Activated T-helper 9 cell treated with anti-CD3 and anti-CD28 coated beads, Interleukin-2, amount 50 U/mL, for 16 hours (primary cell): Measurements from ENCODE around the gene GBP7.

ENCODE experiments used
- DNase-seq: peaks from one replicate; pipeline ENCODE4 v3.0.0-alpha.2; 2020; ENCODE audit warnings: low read depth

GBP7 gene

DNA sequence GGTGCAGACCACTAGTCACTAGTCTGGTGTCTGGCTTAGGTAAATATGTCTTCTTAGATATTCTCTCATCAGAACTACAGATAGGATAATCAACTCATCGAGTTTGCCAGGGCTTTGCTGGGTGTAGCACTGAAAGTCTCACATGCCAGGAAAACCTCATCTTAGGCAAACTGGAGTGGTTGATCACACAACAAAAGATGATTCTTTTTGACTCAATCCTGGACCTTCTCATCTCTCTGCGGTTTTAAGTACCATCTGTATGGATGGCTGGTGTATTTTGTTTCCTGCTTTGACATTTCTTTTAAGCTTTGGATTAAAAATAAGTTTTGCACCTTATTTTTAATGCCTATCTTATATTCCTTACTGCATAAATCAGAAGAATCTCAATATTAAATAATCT lies 61.1 kb downstream of the GBP7 start:
- DNase-seq, result no peak

DNA sequence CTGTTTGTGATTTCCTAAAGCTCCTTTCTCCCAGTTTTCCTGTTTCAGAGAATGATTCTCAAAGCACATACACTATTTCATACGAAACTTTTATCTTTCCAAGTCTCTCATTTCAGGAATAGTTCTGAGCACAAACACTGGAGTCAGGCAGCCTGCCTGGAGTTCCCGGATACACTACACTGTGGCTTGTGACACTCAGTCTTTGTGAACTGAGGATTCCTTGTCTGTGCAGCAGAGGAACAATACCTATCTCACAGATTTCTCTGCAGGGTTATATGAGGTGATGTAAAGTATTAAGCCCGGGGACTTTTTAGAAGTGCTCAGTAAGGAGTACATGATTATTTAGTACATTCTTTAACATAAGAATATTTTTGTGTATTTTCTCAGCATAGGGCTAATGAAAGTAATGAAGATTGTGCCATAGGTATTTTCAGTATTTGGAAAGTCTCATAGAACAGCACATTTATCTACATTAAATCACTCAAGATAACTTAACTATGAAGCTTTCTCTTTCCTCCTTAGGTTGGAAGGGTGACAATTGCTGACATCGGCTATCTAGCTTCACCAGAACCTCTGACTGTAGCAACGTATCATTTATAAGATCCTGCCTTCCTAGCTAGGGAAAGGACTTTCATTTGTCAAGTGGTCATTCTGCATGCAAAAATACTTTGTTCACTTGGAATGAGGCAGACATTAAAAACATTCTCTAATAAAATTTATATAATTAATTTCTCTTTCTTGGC lies 62.8 kb downstream of the GBP7 start:
- no peak for DNase-seq

DNA sequence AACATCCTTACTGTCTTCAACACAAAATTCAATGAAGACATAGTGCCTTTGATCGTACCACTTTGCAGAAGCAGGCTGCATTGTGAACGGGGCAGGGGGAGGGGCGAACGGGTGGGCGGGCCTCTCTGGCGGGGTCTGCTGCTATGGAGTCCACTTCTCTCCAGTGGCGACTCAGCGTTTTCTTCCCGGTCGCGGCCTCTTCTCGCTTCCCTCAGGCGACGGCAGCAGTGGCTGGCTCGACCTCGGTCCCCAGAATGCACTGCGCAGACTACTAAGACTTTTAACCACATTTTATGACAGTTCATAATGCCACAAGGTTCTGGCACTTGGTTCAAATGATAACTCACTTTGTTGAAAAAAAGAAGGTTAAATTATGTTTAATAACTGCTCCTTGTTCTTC lies 71.1 kb downstream of the GBP7 start:
- DNase-seq, result no peak

DNA sequence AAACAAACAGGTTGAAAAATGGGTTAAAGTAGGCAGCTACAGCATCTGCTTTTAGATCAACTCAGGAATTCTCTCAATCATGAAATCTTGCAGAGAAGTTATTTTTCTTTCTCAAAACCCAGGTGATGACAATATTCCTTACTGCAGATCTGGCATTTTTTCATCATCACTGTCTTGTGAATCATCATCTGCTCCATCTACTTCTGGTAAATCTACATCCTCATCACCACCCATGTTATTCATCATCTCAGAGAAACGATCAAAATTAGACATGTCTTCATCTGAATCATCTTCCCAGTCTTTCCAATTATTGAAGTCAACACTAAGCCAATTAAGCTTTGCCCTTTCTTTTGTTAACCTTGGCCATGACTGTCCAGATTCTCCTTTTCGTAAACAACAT lies 71.7 kb downstream of the GBP7 start:
- DNase-seq, result no peak

DNA sequence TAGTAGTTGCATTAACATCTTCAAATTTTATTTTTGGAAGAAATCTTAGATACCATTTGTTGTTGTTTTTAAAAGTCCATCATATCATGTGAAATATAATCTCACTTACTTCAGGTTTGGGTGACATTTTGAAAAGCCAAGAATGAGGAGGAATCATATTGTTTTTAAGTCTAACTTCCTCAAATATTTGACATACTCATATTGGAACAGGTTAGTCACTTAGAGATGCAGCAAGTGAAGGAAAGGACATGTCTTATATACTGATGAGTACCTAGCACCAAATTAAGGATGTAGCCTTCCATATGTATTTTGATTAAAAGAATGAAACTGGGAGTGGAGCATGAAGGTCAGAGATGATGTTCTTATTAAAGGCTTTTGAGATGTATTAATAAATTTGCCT lies 73.8 kb downstream of the GBP7 start:
- DNase-seq, result no peak

DNA sequence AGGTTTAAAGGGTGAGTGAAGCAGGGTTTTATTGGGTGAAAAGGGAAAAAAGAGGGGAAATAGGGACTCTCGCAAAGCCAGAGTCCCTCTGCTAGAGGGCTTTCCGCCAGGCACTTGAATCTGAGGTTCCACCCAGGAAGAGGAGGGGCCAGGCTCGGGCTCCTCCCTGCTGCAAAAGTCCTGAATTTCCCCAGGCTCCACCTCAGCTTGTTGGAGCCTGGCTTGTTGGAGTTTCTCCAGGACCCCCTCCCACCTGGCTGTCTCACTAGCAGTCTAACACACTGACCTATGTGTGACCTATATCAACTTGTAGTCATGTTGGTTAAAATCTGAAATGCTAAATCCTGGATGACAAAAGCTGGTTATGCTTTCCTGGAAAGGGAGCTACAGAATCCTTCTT lies 75.4 kb downstream of the GBP7 start:
- no peak for DNase-seq

DNA sequence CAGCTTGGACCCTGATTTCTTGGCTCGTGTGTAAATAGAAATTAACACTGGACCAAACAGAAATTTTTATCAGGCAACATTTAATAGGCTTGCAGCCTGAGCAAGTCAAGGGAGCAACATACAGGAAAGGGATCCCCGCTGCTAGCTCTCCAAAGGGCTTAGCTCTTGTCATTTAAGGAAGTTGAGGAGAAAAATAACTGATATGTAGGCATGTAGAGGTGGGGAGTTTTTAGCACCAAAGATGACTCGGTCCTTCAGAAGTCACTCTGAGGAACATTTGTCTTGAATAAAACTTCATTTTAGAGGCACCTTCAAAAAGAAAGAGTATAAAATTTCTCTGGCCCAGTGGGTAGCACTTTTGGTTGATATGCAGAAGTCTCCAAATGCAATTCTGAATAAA lies 76.9 kb downstream of the GBP7 start:
- DNase-seq, result no peak

DNA sequence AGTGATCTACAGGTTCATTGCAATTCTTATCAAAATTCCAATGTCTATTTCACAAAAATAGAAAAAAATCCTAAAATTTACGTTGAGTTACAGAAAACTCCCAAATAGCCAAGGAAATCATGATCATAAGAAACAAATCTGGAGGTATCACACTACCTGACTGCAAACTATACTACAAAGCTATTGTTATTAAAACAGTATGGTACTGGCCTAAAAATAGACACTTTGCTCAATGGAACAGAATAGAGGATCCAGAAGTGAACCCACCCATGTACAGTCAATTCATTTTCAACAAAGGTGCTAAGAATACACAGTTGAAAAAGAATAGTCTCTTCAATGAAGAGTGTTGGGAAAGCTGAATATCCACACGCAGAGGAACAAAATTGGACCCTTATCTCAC lies 80.1 kb downstream of the GBP7 start:
- no peak for DNase-seq

DNA sequence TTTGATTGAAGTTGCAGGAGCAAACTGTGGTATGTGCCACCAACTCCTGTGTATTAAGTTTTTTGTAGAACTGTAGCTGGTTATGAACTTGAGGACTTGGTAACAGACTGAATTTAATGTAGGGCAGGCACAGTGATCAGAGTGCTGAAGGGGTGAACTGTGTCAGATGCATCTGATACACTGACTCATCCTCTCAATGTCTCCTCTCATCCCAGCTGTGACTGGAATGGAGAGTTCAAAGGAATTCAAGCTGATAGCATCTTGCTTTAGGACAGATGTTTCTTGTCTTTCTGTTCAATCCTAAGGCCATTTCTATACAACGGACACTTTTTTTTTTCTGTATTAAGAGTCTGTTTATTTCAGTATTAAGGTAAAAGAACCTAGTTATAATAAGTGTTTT lies 85.8 kb downstream of the GBP7 start:
- DNase-seq, result no peak

DNA sequence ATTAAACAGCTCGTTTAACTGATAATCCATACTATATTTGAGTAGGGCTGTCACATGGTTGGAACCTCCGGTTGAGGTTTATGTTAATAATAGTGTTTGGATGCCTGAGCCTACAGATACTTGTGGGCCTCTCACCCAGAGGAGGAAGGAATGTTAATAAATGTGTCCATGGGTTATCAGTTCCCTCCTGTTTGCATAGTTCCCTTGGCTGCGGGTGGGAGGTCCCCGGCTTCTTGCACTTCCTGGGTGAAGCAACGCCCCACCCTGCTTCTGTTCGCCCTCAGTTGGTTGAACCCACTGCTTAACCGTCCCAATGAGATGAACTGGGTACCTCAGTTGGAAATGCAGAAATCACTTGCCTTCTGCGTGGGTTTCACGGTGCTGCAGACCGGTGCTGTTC lies 87.2 kb downstream of the GBP7 start:
- DNase-seq, result no peak

DNA sequence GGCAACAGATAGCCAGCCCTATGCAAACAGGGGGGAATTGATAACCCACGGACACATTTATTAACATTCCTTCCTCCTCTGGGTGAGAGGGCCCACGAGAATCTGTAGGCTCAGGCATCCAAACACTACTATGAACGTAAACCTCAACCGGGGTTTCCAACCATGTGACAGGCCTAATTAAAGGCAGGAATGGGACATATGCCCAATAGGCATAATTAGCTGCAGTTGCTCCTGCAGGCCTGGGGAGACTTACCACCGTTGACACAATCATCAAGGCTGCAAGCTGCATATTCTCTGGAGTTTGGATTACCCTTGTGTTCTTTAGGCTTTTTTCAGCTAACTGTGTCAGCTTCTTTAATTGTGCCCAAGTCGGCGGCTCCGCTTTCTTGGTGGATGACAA lies 88.6 kb downstream of the GBP7 start:
- DNase-seq, result no peak

DNA sequence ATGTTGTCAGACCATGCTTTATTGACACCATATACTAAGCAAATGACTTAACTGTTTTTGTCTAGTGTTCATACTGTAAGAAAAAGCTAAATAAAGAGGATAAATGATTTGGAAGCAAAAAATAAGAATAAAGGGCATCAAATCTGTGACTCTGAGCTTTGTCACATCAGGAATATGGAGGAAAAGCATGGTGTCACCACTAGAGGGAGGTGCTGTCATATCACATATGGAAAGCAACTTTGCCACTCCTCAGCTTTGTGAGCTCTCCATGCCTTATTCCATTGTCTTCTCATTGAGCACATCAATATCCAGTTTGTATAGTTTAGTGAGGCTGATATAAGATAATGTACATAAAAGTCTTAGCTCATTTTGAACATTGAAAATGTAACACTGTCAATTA lies 90.0 kb downstream of the GBP7 start:
- DNase-seq, result no peak
